HepG2 (cell line): ENCODE measurements around the gene OSBPL3. TPM values are rescaled to one million over a fixed set of nuclear protein-coding genes. Genes with fewer than 3 reads are reported as not detected.

ENCODE experiments used
- CBFB ChIP-seq: sonication (generic); formaldehyde crosslinking; IDR thresholded peaks from 2 replicates; pipeline ENCODE4 v1.4.0; 2020; ENCODE audit warnings: missing genetic modification reagents
- CC2D1A ChIP-seq: sonication (generic); formaldehyde crosslinking; IDR thresholded peaks from 2 replicates; pipeline ENCODE4 v1.8.1; 2023; ENCODE audit warnings: mild to moderate bottlenecking, missing genetic modification reagents
- CREM ChIP-seq, 2 experiments: sonication (generic) in 1 of 2; formaldehyde crosslinking in 1 of 2; IDR thresholded peaks; 2 replicates each; pipeline versions ENCODE4 v1.4.0 to v1.6.1; 2016 to 2020; ENCODE audit warnings: antibody characterized with exemption in 1 of 2, mild to moderate bottlenecking in 1 of 2, missing genetic modification reagents in 1 of 2
- EED ChIP-seq: sonication (generic); formaldehyde crosslinking; IDR thresholded peaks from 2 replicates; pipeline ENCODE4 v1.5.0; 2020; ENCODE audit warnings: mild to moderate bottlenecking, missing genetic modification reagents
- EHMT2 ChIP-seq: fragments of 200-600 bp; sonication (generic); IDR thresholded peaks from 2 replicates; pipeline ENCODE4 v1.7.0; 2017; ENCODE audit warnings: antibody characterized with exemption, low read depth, low read length, borderline replicate concordance
- FOSL2 ChIP-seq: sonication (generic); formaldehyde crosslinking; IDR thresholded peaks from 2 replicates; pipeline ENCODE4 v1.4.0; 2020; ENCODE audit warnings: missing genetic modification reagents
- KDM5A ChIP-seq: fragments of 200-600 bp; sonication (generic); IDR thresholded peaks from 2 replicates; pipeline ENCODE4 v1.7.0; 2018; ENCODE audit warnings: antibody characterized with exemption, mild to moderate bottlenecking, low read length, borderline replicate concordance
- KLF11 ChIP-seq: IDR thresholded peaks from 2 replicates; pipeline ENCODE4 v1.6.1; 2016; ENCODE audit warnings: missing compliant biosample characterization
- PATZ1 ChIP-seq: sonication (generic); formaldehyde crosslinking; IDR thresholded peaks from 2 replicates; pipeline ENCODE4 v1.4.0; 2020; ENCODE audit warnings: missing genetic modification reagents
- RBFOX2 ChIP-seq: fragments of 200-400 bp; formaldehyde crosslinking; IDR thresholded peaks from 2 replicates; pipeline ENCODE4 v1.6.1; 2017; ENCODE audit warnings: low read depth, mild to moderate bottlenecking, low read length
- RBM39 ChIP-seq: fragments of 200-400 bp; formaldehyde crosslinking; IDR thresholded peaks from one replicate; pipeline ENCODE4 v1.6.1; 2018; ENCODE audit warnings: antibody characterized with exemption, mild to moderate bottlenecking, low read depth, low read length; ENCODE audit not compliant: poor library complexity, severe bottlenecking
- SNAI1 ChIP-seq: sonication (generic); formaldehyde crosslinking; IDR thresholded peaks from 2 replicates; pipeline ENCODE4 v1.5.0; 2020; ENCODE audit warnings: mild to moderate bottlenecking, missing genetic modification reagents, borderline replicate concordance
- ZNF124 ChIP-seq: sonication (generic); formaldehyde crosslinking; IDR thresholded peaks from 2 replicates; pipeline ENCODE4 v1.4.0; 2020; ENCODE audit warnings: missing genetic modification reagents
- ZNF160 ChIP-seq: sonication (generic); formaldehyde crosslinking; IDR thresholded peaks from 2 replicates; pipeline ENCODE4 v1.8.0; 2022; ENCODE audit warnings: mild to moderate bottlenecking, inconsistent platforms, missing genetic modification reagents
- ZNF558 ChIP-seq: sonication (generic); formaldehyde crosslinking; IDR thresholded peaks from 2 replicates; pipeline ENCODE4 v1.9.0; 2022; ENCODE audit warnings: mild to moderate bottlenecking, missing genetic modification reagents, borderline replicate concordance
- ZNF564 ChIP-seq: sonication (generic); formaldehyde crosslinking; IDR thresholded peaks from 2 replicates; pipeline ENCODE4 v1.8.1; 2023; ENCODE audit warnings: mild to moderate bottlenecking, missing genetic modification reagents
- ZNF616 ChIP-seq: sonication (generic); formaldehyde crosslinking; IDR thresholded peaks from 2 replicates; pipeline ENCODE4 v1.5.0; 2020; ENCODE audit warnings: low read depth, mild to moderate bottlenecking, missing genetic modification reagents
- polyA plus RNA-seq, 8 experiments: library from polyadenylated mRNA; depleted of rRNA in 3 of 8; stranded (reverse) in 7 of 8; unstranded in 1 of 8; fragments of >200 nt; fragmentation: Illumina TruSeq in 4 of 8; extraction: Trizol in 4 of 8; gene quantifications; 2 replicates each; pipeline versions ENCODE4 v1.2.1 to v1.2.3, GENCODE V29; 2011 to 2016; ENCODE audit warnings: low read depth in 4 of 8, missing spikeins in 1 of 8, mixed read lengths in 1 of 8; ENCODE audit not compliant: insufficient read depth in 1 of 8
- total RNA-seq, 5 experiments: library from RNA; depleted of rRNA; stranded (reverse); fragments of >200 nt; fragmentation: Illumina TruSeq; extraction: Trizol; gene quantifications; 2 replicates each; pipeline ENCODE4 v1.2.3, GENCODE V29; 2016; ENCODE audit warnings: low read depth in 1 of 5
- TF ChIP-seq, protein P1 (sequence below): sonication (generic); formaldehyde crosslinking; IDR thresholded peaks from 2 replicates; pipeline ENCODE4 v1.5.1; 2020; ENCODE audit warnings: mild to moderate bottlenecking, missing genetic modification reagents
- TF ChIP-seq, protein P2 (sequence below): sonication (generic); formaldehyde crosslinking; IDR thresholded peaks from 2 replicates; pipeline ENCODE4; 2020; ENCODE audit warnings: missing genetic modification reagents, mild to moderate bottlenecking, borderline replicate concordance

Gene OSBPL3
- total and polyA plus RNA-seq, 2 of the 13 experiments (the other 11 are each of a cell fraction or from before 2014, with no cell fraction given) = 8.8 to 28.9 TPM

- TF ChIP-seq PATZ1 (peak; percentile 77), EHMT2 (no peak), EED (CRISPR knock-in tag) (peak; percentile 69; the same call in 1 of the 2 replicates), ZNF564 (CRISPR knock-in tag) (peak; percentile 78; the same call in 1 of the 2 replicates), KDM5A (peak; percentile 14; the same call in 1 of the 2 replicates), KLF11 (CRISPR knock-in tag) (0 out of 2 replicates have a peak, but pooled peaks have one; percentile 19), ZNF124 (CRISPR knock-in tag) (no peak), RBM39 (peak; percentile 35), FOSL2 (CRISPR knock-in tag) (peak; percentile 13; the same call in 1 of the 2 replicates), SNAI1 (CRISPR knock-in tag) (peak; percentile 40), CREM (IDR thresholded peaks at IDR 0.05) (peak; percentile 61), CREM (CRISPR knock-in tag; IDR thresholded peaks at IDR 0.05) (no peak), CBFB (no peak), ZNF160 (CRISPR knock-in tag) (peak; percentile 50; the same call in 1 of the 2 replicates), RBFOX2 (peak; percentile 90), ZNF616 (CRISPR knock-in tag) (peak; percentile 75; the same call in 1 of the 2 replicates), ZNF558 (CRISPR knock-in tag) (no peak), CC2D1A (CRISPR knock-in tag) (no peak)
- TF ChIP-seq, protein P1, sequence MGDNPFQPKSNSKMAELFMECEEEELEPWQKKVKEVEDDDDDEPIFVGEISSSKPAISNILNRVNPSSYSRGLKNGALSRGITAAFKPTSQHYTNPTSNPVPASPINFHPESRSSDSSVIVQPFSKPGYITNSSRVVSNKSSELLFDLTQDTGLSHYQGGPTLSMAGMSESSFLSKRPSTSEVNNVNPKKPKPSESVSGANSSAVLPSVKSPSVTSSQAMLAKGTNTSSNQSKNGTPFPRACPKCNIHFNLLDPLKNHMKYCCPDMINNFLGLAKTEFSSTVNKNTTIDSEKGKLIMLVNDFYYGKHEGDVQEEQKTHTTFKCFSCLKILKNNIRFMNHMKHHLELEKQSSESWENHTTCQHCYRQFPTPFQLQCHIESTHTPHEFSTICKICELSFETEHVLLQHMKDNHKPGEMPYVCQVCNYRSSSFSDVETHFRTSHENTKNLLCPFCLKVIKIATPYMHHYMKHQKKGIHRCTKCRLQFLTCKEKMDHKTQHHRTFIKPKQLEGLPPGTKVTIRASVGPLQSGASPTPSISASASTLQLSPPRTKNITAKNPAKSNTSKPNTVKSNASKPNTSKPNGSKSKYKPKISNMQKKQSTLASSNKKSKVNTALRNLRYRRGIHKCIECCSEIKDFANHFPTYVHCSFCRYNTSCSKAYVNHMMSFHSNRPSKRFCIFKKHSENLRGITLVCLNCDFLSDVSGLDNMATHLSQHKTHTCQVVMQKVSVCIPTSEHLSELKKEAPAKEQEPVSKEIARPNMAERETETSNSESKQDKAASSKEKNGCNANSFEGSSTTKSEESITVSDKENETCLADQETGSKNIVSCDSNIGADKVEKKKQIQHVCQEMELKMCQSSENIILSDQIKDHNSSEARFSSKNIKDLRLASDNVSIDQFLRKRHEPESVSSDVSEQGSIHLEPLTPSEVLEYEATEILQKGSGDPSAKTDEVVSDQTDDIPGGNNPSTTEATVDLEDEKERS (CRISPR knock-in tag) = peak; percentile 20; the same call in 1 of the 2 replicates
- TF ChIP-seq, protein P2, sequence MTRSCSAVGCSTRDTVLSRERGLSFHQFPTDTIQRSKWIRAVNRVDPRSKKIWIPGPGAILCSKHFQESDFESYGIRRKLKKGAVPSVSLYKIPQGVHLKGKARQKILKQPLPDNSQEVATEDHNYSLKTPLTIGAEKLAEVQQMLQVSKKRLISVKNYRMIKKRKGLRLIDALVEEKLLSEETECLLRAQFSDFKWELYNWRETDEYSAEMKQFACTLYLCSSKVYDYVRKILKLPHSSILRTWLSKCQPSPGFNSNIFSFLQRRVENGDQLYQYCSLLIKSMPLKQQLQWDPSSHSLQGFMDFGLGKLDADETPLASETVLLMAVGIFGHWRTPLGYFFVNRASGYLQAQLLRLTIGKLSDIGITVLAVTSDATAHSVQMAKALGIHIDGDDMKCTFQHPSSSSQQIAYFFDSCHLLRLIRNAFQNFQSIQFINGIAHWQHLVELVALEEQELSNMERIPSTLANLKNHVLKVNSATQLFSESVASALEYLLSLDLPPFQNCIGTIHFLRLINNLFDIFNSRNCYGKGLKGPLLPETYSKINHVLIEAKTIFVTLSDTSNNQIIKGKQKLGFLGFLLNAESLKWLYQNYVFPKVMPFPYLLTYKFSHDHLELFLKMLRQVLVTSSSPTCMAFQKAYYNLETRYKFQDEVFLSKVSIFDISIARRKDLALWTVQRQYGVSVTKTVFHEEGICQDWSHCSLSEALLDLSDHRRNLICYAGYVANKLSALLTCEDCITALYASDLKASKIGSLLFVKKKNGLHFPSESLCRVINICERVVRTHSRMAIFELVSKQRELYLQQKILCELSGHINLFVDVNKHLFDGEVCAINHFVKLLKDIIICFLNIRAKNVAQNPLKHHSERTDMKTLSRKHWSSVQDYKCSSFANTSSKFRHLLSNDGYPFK = peak; percentile 18; the same call in 1 of the 2 replicates
Measured at GRCh38 chr7:24979863-24980533, at the start of gene OSBPL3 (continued).
